Activated CD4-positive, alpha-beta T cell treated with anti-CD3 and anti-CD28 coated beads, Interleukin-2, amount 50 U/mL, for 1 hour (primary cell): Measurements from ENCODE around the gene RAPSN.

ENCODE experiments used
- DNase-seq: peaks from one replicate; pipeline ENCODE4 v3.0.0-alpha.2; 2020

RAPSN gene

GRCh38 chr11:47406896-47407745 is 41.8 kb downstream of the RAPSN start:
- no peak for DNase-seq

GRCh38 chr11:47403571-47403970 is 45.4 kb downstream of the RAPSN start:
- DNase-seq = no peak

DNA sequence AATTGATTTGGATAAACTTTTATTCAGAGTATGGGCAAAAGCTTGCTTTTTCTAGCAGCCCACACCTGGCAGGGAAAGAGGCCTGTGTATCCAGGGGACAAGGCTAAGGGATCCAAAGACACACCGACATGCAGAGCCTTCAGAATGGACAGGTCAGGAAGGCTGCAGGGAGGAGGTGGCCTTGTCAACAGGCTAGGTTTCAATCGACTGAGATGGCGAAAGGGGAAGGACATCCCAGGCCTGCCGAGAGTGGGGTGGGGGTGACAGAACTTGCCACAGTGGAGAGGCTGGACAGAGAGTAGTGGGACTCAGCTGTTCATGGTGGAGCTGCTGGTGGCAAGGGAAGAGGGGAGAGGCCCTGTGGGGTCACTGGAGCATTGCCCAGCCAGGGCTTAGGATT is 45.8 kb downstream of the RAPSN start:
- DNase-seq = no peak

GRCh38 chr11:47400768-47401279 is 48.1 kb downstream of the RAPSN start:
- no peak for DNase-seq

GRCh38 chr11:47399860-47400767 is 48.8 kb downstream of the RAPSN start:
- peak; percentile 29 for DNase-seq

GRCh38 chr11:47398551-47398950 is 50.4 kb downstream of the RAPSN start:
- no peak for DNase-seq

- no peak for DNase-seq
Measured at GRCh38 chr11:47398011-47398410, 50.9 kb downstream of the RAPSN start.

GRCh38 chr11:47396049-47396320 is 53.0 kb downstream of the RAPSN start:
- no peak for DNase-seq

DNA sequence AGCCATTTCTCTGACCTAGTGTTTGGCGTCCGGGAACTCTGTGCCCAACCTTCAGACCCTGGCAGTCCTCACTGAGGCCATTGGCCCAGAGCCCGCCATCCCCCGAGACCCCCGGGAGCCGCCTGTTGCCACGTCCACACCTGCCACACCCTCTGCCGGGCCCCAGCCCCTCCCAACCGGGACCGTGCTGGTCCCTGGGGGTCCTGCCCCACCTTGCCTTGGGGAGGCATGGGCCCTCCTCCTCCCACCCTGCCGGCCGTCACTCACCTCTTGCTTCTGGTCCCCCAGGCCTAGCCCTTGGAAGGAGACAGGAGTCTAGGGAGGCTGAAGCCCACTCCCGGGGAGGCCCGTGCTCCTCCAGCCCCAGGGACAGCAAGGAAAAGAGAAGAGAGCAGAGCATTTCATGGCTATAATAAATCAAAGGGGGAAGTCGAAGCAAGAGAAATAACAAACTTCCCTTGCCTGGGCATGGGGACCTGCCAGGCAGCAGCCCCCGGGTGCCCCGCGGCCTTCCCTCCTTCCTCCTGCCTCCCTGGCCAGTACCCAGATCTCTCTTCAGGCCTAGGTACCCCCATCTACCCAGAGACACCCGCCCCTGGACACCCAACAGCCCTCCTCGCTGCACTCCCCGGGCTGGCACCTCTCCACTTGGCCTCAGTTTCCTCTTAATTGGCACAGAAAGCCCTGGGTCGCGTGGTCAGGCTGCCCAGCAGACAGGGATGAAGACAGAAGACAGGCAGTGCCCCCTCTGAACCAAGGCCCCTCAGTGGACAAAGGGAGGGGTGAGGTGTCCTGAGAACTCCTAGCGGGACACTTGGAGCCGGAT is 53.5 kb downstream of the RAPSN start:
- no peak for DNase-seq

DNA sequence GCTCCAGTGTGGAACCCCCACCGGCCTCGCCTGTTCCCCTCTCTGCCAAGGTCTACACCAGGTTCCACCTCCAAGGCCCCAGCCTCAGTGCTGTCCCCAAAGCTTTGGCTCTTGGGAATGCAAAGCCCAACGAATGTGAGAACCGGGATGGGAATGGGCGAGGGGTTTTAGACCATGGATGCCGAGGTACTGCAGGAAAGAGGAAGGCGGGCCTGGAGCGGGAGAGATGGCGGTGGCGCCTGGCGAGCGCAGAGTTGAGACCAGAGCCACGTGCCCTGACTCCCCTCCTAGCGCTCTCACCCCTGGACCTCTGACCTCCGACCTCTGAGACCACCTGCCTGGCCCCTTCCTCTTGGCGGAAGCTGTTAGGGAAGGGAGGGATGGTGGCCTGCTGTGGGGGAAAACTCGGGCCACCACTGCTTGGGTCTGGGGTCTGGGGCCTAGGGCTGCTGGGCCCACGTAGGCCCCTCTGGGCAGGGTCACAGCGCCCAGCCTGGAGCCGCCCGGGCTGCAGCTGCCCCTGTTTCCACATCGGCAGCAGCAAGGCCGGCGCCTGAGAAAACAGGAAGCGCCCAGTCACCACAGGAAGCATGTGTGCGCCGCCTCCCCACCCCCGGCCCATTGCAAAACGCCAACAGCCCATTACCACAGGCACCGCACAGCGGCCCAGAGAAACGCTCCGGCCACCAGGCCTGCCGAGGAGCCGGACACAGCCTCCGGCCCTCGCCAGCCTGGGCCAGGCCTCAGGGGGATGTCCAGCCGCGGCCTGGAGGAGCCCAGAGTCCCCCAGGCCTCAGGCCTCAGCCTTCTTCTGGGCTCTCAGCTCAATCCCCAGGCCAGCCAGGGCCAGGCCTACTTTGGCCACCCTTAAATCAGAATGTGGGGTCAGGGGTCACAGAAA is 54.4 kb downstream of the RAPSN start:
- DNase-seq = peak; percentile 47

DNA sequence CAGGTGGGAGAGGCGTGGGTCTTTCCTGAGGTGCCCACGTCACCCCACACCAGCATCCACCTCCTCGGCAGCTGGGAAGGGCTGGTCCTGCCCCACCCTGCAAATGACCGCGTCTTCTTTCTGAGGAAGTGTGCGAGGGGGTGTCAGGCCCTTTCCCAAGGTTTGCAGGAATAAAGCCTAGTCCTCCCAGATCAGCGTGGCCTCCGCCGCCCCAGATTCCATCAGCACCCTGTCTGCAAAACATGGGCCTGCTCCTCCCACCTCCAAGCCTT is 55.0 kb downstream of the RAPSN start:
- no peak for DNase-seq

DNA sequence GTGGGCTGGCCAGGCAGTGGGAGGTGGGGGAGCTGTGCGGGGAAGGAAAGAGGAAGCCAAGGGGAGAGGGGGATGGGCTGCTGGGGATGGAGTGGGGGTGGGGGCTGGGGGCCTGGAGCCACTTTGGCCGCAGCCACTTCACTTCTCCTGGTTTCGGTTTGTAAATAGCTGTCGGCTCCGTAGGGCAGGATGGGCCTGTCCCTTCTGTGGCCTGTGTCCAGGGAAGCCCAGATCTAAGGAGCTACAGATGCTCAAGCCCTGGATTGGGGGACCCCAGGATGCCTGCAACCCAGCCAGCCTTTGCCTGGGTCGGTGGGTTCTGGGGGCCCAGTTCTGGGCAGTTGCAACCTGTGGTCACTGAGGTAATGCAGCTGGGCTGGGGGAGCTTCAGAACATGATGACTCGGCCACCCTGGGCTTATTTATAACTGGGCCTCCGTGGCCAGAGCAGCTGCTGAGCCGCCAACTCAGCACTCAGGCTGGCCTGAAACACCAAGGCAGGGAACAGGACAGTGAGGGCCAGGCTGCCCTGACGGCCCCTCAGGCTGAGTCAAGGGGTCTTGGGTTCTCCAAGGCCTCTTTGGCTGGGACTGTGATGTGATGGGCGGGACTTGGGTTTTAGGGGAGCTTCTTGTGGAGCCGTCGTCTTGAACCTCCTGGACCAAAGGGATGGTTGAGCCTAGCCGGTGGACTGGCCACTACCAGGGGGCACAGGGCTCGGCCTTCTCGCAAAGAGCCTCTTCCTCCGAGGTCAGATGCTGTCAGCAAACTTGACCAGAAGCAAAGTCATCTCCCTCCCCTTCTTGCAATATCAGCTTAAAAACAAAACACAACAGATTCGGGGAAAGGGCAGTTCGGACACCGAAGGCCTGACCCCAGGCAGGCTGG is 55.5 kb downstream of the RAPSN start:
- no peak for DNase-seq

DNA sequence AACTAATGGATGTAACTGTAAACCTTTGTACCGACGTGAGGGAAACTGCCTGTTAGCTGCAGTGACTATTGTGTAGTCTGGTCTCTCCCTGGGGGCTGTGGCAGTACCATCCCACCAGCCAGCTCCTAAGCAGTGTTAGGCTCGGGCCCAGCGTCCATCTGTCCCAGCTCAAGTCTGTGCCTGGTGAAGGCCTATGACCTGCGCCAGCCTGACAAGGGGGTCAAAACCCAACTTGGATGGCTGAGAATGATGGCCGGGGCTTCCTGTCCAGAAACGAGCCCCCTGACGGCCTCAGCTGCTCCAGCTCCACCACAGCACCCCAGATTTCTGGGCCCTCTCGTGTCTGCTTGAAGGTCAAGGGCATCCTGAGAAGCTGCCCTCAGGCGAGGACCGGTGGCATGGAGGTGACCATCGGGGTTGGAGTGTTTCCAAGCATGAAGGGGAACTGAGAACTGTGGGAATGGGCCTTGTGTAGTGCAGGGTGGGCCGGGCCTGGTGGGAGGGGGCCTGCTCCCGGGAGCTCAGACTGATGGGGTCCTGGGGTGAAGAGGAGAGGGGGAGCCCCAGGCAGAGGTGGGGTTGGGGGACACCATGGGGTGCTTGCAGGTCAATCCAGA is 56.3 kb downstream of the RAPSN start:
- no peak for DNase-seq

GRCh38 chr11:47391711-47392432 is 57.1 kb downstream of the RAPSN start:
- DNase-seq = no peak

DNA sequence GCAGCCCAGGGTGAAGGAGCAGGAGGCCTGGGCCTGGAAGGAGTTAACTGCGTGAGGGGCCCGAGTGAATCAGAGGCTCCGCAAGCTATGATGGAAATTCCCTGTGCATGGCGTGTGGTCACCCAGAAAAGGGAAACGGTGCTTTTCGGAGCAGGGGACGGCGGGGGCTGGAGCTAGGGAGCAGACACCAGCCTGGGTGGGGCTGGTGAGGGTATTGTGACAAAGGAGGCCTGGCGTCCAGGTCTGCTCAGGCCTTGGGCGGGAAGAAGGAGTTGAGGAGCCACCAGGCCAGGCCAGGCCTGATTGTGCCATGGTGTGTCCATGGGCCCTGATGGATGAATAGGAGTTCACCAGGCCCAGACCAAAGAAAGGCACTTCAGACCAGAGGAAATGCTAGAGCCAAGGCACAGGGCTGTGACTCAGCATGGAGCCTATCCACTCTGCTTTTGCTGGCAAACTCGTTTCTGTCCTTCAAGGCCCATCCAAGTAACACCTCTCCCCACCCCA is 57.8 kb downstream of the RAPSN start:
- DNase-seq = no peak

DNA sequence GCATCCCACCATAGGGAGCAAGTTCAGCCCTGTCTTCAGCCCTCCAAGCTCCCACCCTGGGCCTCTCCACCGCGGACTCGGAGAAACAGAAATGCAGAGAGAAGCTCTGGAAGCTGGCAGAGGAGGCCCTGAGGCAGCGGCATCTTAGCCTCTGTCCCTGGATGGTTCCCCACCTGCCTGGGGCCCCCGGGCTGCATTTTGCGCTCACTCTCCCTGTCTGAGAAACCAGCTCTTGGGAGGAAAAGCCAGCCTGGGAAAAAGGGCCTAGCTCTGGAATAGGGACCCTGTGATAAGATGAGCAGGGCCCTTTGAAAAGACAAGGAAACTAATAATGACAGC is 58.5 kb downstream of the RAPSN start:
- DNase-seq = no peak

GRCh38 chr11:47389577-47390421 is 59.1 kb downstream of the RAPSN start:
- no peak for DNase-seq

DNA sequence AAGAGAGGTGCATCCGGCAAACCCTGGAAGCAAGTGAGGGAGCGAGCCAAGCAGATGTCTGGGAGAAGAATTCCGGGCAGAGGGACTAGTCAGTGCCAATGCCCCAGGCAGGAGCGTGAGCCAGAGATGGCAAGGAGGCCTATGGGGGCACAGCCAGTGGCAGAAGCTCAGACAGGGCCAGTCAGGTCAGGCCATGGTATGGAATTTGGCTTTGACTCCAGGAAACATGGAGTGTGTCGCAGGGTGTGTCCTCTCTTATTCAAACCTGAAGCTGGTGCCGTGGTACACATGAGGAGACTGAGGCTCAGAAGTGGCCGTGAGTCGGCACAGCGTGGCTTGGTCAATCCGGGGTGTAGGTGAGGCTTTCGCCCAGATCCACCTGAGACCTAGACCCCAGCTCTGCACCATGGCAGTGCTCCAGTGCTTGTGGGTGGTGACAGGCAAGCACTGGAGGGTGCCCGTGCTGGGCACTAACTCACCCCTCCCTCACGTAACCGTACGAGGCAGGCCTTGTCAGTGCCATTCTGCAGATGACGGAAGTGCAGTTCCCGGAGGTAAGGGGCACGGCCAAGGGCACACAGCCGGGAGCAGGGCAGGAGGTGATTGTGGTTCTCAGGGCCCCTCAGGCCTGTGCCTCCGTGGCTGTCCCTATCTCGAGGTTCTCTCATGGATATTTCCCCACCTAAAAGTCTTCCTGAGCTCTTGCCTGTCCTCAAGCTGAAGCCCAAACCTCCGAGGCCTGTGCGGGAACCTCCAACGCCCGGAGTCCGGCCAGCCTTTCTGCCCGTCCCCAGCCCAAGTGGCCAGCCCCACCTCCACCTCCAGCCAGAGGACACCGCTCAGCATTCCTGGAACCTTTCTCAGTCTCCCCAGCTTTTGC is 60.0 kb downstream of the RAPSN start:
- DNase-seq = no peak
